Measurements from ENCODE around the gene OSBPL3.
"Not testable (repeated sequence)": the region's sequence is repeated elsewhere in the genome, so short reads cannot be mapped to it uniquely, and the experiment has no call there.

The OSBPL3 gene

DNA sequence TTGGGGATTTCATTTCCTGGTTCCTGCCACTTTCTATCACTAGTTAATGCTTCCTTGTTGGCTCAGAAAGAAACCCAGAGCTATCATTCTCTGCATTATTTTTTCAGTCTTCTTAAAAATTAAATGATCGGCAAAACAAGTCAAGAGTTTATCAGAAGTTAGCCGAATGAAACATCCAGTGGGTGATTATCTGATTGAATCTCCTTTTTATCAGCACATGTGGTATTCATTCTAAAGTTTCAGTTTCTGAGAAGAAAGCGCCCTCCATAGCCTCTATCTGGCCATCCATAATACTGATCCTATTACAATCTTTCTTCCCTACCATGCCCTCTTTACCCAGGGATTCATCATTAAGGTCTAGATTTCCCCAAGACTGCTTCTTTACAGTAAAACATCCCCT lies 71.8 kb downstream of the OSBPL3 start:
- H3K4me2 ChIP-seq (ENCODE audit: low read depth, low read length), result no peak overlapping the region
- H3K79me2 ChIP-seq (ENCODE audit: low read length), result peaks cover 89% of the 10 kb centered on the region
- no peak overlapping the region for H3K9ac ChIP-seq (ENCODE audit: low read length)
- H3F3A ChIP-seq (ENCODE audit: insufficient read depth, low read length), result no peaks in the 10 kb centered on the region
- no peak for DNase-seq
- no peak overlapping the region for H3K27ac ChIP-seq (ENCODE audit: low read length)
- H3K9me2 ChIP-seq (replicated peaks; ENCODE audit: insufficient read depth, low read length), result no peaks in the 10 kb centered on the region
- no peaks in the 10 kb centered on the region for H3K36me3 ChIP-seq (replicated peaks; ENCODE audit: insufficient read depth, low read length)
- no peaks in the 10 kb centered on the region for H3K9me3 ChIP-seq (replicated peaks; ENCODE audit: insufficient read depth, low read length)
- H3K27me3 ChIP-seq (replicated peaks; ENCODE audit: insufficient read depth, low read length), result no peaks in the 10 kb centered on the region
- no peak overlapping the region for H2AFZ ChIP-seq (ENCODE audit: low read length)
- H3K4me1 ChIP-seq (ENCODE audit: low read length), result 0 out of 2 replicates have a peak, but pooled peaks cover 4% of the 10 kb centered on the region
- H4K20me1 ChIP-seq (ENCODE audit: insufficient read depth, low read length), result no peaks in the 10 kb centered on the region
- TF ChIP-seq, protein P1, sequence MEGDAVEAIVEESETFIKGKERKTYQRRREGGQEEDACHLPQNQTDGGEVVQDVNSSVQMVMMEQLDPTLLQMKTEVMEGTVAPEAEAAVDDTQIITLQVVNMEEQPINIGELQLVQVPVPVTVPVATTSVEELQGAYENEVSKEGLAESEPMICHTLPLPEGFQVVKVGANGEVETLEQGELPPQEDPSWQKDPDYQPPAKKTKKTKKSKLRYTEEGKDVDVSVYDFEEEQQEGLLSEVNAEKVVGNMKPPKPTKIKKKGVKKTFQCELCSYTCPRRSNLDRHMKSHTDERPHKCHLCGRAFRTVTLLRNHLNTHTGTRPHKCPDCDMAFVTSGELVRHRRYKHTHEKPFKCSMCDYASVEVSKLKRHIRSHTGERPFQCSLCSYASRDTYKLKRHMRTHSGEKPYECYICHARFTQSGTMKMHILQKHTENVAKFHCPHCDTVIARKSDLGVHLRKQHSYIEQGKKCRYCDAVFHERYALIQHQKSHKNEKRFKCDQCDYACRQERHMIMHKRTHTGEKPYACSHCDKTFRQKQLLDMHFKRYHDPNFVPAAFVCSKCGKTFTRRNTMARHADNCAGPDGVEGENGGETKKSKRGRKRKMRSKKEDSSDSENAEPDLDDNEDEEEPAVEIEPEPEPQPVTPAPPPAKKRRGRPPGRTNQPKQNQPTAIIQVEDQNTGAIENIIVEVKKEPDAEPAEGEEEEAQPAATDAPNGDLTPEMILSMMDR (IDR thresholded peaks at IDR 0.05; ENCODE audit: low read length), result no peak
- TF ChIP-seq EZH2 (optimal IDR thresholded peaks at IDR 0.05; ENCODE audit: low read depth, low read length) (no peak), EZH2phosphoT487 (IDR thresholded peaks at IDR 0.05; ENCODE audit: low read length) (no peak)
- no peak overlapping the region for H3K4me3 ChIP-seq (ENCODE audit: low read length)

DNA sequence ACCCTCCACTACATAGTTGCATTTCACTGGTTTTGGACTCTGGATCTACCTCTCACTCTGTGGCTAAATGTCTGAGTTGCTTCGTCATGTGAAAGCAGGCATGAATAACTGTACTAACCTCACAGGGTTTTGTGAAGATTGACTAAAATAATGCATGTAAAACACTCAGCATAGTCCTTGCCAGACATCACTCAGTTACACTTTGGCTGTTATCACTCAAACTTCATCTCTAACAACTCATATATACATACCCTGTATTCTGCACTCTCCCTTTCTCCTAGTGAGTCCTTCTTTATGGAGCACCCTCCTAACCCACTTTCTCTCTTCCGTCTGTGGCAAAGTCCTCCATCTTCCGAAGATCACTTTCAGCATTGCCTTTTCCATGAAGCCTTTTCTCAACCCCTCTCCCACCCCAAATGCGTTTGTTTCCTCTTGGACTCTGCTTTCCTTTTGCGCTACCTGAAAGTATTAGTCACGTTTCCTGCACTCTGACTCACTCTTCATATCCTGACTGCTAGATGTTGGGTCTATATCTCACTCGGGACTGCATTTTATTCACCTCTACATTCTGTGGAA lies 72.6 kb downstream of the OSBPL3 start:
- Histone ChIP-seq H4K20me1 (ENCODE audit: insufficient read depth, low read length) (no peaks in the 10 kb centered on the region), H3K4me1 (ENCODE audit: low read length) (0 out of 2 replicates have a peak, but pooled peaks cover 4% of the 10 kb centered on the region), H3K27me3 (replicated peaks; ENCODE audit: insufficient read depth, low read length) (no peaks in the 10 kb centered on the region), H2AFZ (ENCODE audit: low read length) (no peak overlapping the region), H3K9me2 (replicated peaks; ENCODE audit: insufficient read depth, low read length) (no peaks in the 10 kb centered on the region), H3K9ac (ENCODE audit: low read length) (no peak overlapping the region), H3K79me2 (ENCODE audit: low read length) (peaks cover 87% of the 10 kb centered on the region), H3K4me3 (ENCODE audit: low read length) (no peak overlapping the region), H3K27ac (ENCODE audit: low read length) (no peak overlapping the region), H3K4me2 (ENCODE audit: low read depth, low read length) (no peak overlapping the region), H3K9me3 (replicated peaks; ENCODE audit: insufficient read depth, low read length) (no peaks in the 10 kb centered on the region), H3F3A (ENCODE audit: insufficient read depth, low read length) (no peaks in the 10 kb centered on the region), H3K36me3 (replicated peaks; ENCODE audit: insufficient read depth, low read length) (no peaks in the 10 kb centered on the region)
- TF ChIP-seq, protein P1 (IDR thresholded peaks at IDR 0.05; ENCODE audit: low read length), result no peak
- TF ChIP-seq EZH2phosphoT487 (IDR thresholded peaks at IDR 0.05; ENCODE audit: low read length) (no peak), EZH2 (optimal IDR thresholded peaks at IDR 0.05; ENCODE audit: low read depth, low read length) (no peak)
- DNase-seq, result no peak

DNA sequence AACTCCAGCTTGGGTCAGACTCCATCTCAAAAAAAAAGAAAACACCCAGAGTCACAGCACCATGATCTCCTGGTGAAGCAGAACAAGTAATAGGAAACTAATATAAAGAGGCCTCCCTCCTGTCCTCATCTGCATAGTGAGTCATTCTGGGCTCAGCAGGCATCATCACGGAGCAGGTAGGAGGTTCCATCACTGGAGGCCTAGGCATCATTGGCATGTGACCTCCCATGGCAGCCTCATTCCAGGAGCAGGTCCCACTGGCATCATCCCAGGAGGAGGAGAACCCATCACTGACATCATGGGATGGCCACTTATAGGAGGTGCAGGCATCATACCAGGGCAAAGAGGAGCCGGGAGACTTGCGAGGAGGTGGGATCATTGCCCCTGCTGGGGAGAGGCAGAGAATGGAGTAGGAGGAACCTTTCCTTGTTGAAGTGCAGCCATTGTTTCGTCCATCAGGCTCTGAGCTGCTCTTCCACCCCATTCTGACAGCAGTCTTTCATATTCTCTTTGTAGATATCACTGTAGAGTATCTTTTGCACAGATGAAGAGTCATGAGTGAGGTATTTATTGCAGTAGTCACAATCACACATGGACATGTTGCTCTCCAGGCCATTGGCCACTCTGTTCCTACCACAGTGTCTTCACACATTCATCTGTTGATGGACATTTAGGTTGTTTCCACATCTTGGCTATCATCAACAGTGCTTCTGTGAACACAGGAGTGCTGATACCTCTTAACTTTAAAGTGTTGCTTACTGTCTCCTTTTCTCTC lies 73.8 kb downstream of the OSBPL3 start:
- H3K4me1 ChIP-seq (ENCODE audit: low read length), result 0 out of 2 replicates have a peak, but pooled peaks cover 4% of the 10 kb centered on the region

DNA sequence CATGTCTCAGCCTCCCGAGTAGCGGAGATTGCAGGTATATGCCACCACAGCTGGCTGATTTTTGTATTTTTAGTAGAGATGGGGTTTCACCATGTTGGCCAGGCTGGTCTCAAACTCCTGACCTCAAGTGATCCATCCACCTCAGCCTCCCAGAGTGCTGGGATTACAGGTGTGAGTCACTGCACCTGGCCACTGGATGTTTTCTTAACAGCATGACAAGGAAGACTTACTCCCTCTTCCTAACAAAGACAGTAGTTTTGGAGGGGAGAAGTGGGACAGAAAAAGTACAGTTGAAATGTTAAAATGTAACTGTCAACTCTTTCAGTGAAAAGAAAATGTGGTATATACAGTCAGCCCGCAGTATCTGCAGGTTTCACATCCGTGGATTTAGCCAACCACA lies 76.0 kb downstream of the OSBPL3 start:
- not testable (repeated sequence) for H3K9ac ChIP-seq (ENCODE audit: low read length); H3K27ac ChIP-seq (ENCODE audit: low read length); H3F3A ChIP-seq (ENCODE audit: insufficient read depth, low read length); H3K9me3 ChIP-seq (replicated peaks; ENCODE audit: insufficient read depth, low read length); H3K9me2 ChIP-seq (replicated peaks; ENCODE audit: insufficient read depth, low read length); H3K27me3 ChIP-seq (replicated peaks; ENCODE audit: insufficient read depth, low read length); H3K36me3 ChIP-seq (replicated peaks; ENCODE audit: insufficient read depth, low read length); H3K4me3 ChIP-seq (ENCODE audit: low read length); H2AFZ ChIP-seq (ENCODE audit: low read length); H3K4me2 ChIP-seq (ENCODE audit: low read depth, low read length); H4K20me1 ChIP-seq (ENCODE audit: insufficient read depth, low read length); DNase-seq
- Histone ChIP-seq H3K79me2 (ENCODE audit: low read length) (peaks cover 86% of the 10 kb centered on the region), H3K4me1 (ENCODE audit: low read length) (peaks cover 17% of the 10 kb centered on the region)

More for the DNA sequence above, 73.8 kb downstream of the OSBPL3 start:
- H3K27ac ChIP-seq (ENCODE audit: low read length), result no peak overlapping the region
- no peaks in the 10 kb centered on the region for H3K9me2 ChIP-seq (replicated peaks; ENCODE audit: insufficient read depth, low read length)
- H3K27me3 ChIP-seq (replicated peaks; ENCODE audit: insufficient read depth, low read length), result no peaks in the 10 kb centered on the region
- H3K4me3 ChIP-seq (ENCODE audit: low read length), result no peak overlapping the region
- H3K9ac ChIP-seq (ENCODE audit: low read length), result no peak overlapping the region
- H3K36me3 ChIP-seq (replicated peaks; ENCODE audit: insufficient read depth, low read length), result no peaks in the 10 kb centered on the region
- DNase-seq, result no peak
- peaks cover 87% of the 10 kb centered on the region for H3K79me2 ChIP-seq (ENCODE audit: low read length)
- TF ChIP-seq EZH2phosphoT487 (IDR thresholded peaks at IDR 0.05; ENCODE audit: low read length) (no peak), EZH2 (optimal IDR thresholded peaks at IDR 0.05; ENCODE audit: low read depth, low read length) (no peak)
- TF ChIP-seq, protein P1 (IDR thresholded peaks at IDR 0.05; ENCODE audit: low read length), result no peak
- no peaks in the 10 kb centered on the region for H3F3A ChIP-seq (ENCODE audit: insufficient read depth, low read length)
- H3K9me3 ChIP-seq (replicated peaks; ENCODE audit: insufficient read depth, low read length), result no peaks in the 10 kb centered on the region
- H3K4me2 ChIP-seq (ENCODE audit: low read depth, low read length), result no peak overlapping the region
- no peak overlapping the region for H2AFZ ChIP-seq (ENCODE audit: low read length)
- H4K20me1 ChIP-seq (ENCODE audit: insufficient read depth, low read length), result no peaks in the 10 kb centered on the region

All from MM.1S (cell line).